Left ventricle myocardium superior (tissue), 1 donor: ENCODE measurements around the gene MRTFA. TPM values are rescaled to one million over a fixed set of nuclear protein-coding genes. Genes with fewer than 3 reads are reported as not detected.
A peak's percentile ranks its signal among the peaks of the same experiment; 100 is the strongest.
"Not testable (repeated sequence)": the region's sequence is repeated elsewhere in the genome, so short reads cannot be mapped to it uniquely, and the experiment has no call there.

Experiments used
- ATAC-seq: fragments of 200-7000 bp; cut with Tn5 transposase; one replicate; pipeline ENCODE4 v1.9.1; 2020; ENCODE audit warnings: mild to moderate bottlenecking, moderate library complexity
- DNase-seq: peaks from one replicate; pipeline ENCODE4 v3.0.0-alpha.2; 2020
- intact Hi-C: fragments of 100-400 bp; cut with micrococcal nuclease; formaldehyde crosslinking; loops from one replicate; pipeline ENCODE4 v1.11.0; 2022
- total RNA-seq: library from RNA; stranded (reverse); fragmentation: NEBNext Ultra II Directional; extraction: Animal tissue kit (Norgen Biotek cat#: 25700); gene quantifications from one replicate; pipeline ENCODE4 v1.2.1, GENCODE V29; 2021
- donor health status: DM: no; HTN: yes; CAD: no; lungs with severe emphysema.

The MRTFA gene
- total RNA-seq, 1 donor from 2014 or later = 32.5 TPM

- ATAC-seq = peak; percentile 79
- intact Hi-C loops = no loop called here
These were observed 123.9 kb downstream of the MRTFA start for GRCh38 chr22:40512426-40513136.

GRCh38 chr22:40511604-40512003 lies 124.9 kb downstream of the MRTFA start:
- DNase-seq (no peak), ATAC-seq (peak; percentile 23)
- intact Hi-C loops = no loop called here

More at GRCh38 chr22:40512426-40513136, 123.9 kb downstream of the MRTFA start:
- no peak for DNase-seq

GRCh38 chr22:40510631-40511364 lies 125.7 kb downstream of the MRTFA start:
- intact Hi-C loops = no loop called here
- ATAC-seq = no peak
- no peak for DNase-seq

GRCh38 chr22:40509401-40510134 lies 127.0 kb downstream of the MRTFA start:
- ATAC-seq (peak; percentile 74), DNase-seq (peak; percentile 61)
- intact Hi-C loops = no loop called here

GRCh38 chr22:40508046-40508445 lies 128.5 kb downstream of the MRTFA start:
- ATAC-seq, intact Hi-C loops, DNase-seq: not testable (repeated sequence)

GRCh38 chr22:40507491-40507890 lies 129.0 kb downstream of the MRTFA start:
- intact Hi-C loops = no loop called here
- ATAC-seq (no peak), DNase-seq (no peak)

GRCh38 chr22:40506762-40507161 lies 129.8 kb downstream of the MRTFA start:
- DNase-seq = no peak
- no peak for ATAC-seq

GRCh38 chr22:40504285-40505249 lies 132.0 kb downstream of the MRTFA start:
- DNase-seq = no peak
- no peak for ATAC-seq
- intact Hi-C loops = no loop called here

More at GRCh38 chr22:40506762-40507161, 129.8 kb downstream of the MRTFA start:
- intact Hi-C loops = no loop called here

- no peak for DNase-seq
- intact Hi-C loops = no loop called here
- no peak for ATAC-seq
These were observed 133.6 kb downstream of the MRTFA start for GRCh38 chr22:40502919-40503318.

- ATAC-seq, intact Hi-C loops, DNase-seq: not testable (repeated sequence)
These were observed 136.1 kb downstream of the MRTFA start for GRCh38 chr22:40500465-40500786.

- DNase-seq (no peak), ATAC-seq (peak; percentile 97)
These were observed 137.3 kb downstream of the MRTFA start for GRCh38 chr22:40499209-40499623.

GRCh38 chr22:40498420-40499208 lies 137.9 kb downstream of the MRTFA start:
- intact Hi-C loops = no loop called here
- peak; percentile 30 for ATAC-seq
- DNase-seq = no peak

More at GRCh38 chr22:40499209-40499623, 137.3 kb downstream of the MRTFA start:
- intact Hi-C loops = no loop called here

- DNase-seq = no peak
- no peak for ATAC-seq
- intact Hi-C loops = no loop called here
These were observed 143.1 kb downstream of the MRTFA start for GRCh38 chr22:40493441-40493840.

GRCh38 chr22:40491990-40492631 lies 144.4 kb downstream of the MRTFA start:
- peak; percentile 97 for ATAC-seq
- intact Hi-C loops = no loop called here

GRCh38 chr22:40487663-40488249 lies 148.8 kb downstream of the MRTFA start:
- ATAC-seq = no peak
- intact Hi-C loops = no loop called here
- DNase-seq = no peak

More at GRCh38 chr22:40491990-40492631, 144.4 kb downstream of the MRTFA start:
- DNase-seq = no peak

- DNase-seq (no peak), ATAC-seq (no peak)
- intact Hi-C loops = no loop called here
These were observed 149.4 kb downstream of the MRTFA start for GRCh38 chr22:40486962-40487602.
